HEK293 (cell line): ENCODE measurements around the gene PCNX4.

ENCODE experiments used
- CTCF ChIA-PET: fragments of 350-600 bp; formaldehyde crosslinking; extraction: SDS; loops from one replicate; lab custom pipeline; 2021; ENCODE audit warnings: antibody characterized with exemption; lab: Yijun Ruan, JAX
- POLR2A ChIA-PET: fragments of 300-600 bp; formaldehyde crosslinking; extraction: SDS; loops from one replicate; lab custom pipeline; 2020; ENCODE audit warnings: antibody characterized with exemption, inconsistent platforms; lab: Yijun Ruan, JAX
- H3K27ac ChIP-seq: fragments of 200-500 bp; sonication (Bioruptor generic); 2 replicates; pipeline ENCODE4 v1.5.1; 2014; ENCODE audit warnings: low read depth, low read length, control low read depth, inconsistent platforms; ENCODE audit errors: extremely low read depth
- H3K36me3 ChIP-seq, 2 experiments: fragments of 200-500 bp in 1 of 2; sonication (Bioruptor generic) in 1 of 2; 1 replicate in 1 of 2; 2 replicates in 1 of 2; pipeline ENCODE4 v1.5.1; 2014 to 2017; ENCODE audit warnings: inconsistent platforms in 2 of 2, low read length in 2 of 2; ENCODE audit not compliant: control insufficient read depth in 2 of 2, insufficient read depth in 1 of 2
- H3K4me1 ChIP-seq: fragments of 200-500 bp; sonication (Bioruptor generic); 2 replicates; pipeline ENCODE4 v1.5.1; 2014; ENCODE audit warnings: mild to moderate bottlenecking, low read length, inconsistent platforms; ENCODE audit not compliant: control insufficient read depth, insufficient read depth
- H3K4me3 ChIP-seq: 2 replicates; pipeline ENCODE4 v1.5.1; 2011; ENCODE audit warnings: low read depth, mild to moderate bottlenecking, control low read depth, low read length, moderate library complexity
- H3K9me3 ChIP-seq: fragments of 200-500 bp; sonication (Bioruptor generic); 2 replicates; pipeline ENCODE4 v1.5.1; 2014; ENCODE audit warnings: low read depth, low read length, inconsistent platforms; ENCODE audit not compliant: control insufficient read depth, insufficient read depth
- FEZF1 ChIP-seq: fragments of 450-650 bp; formaldehyde crosslinking; IDR thresholded peaks from 2 replicates; pipeline ENCODE4 v1.5.1; 2016; ENCODE audit warnings: missing biosample characterization, missing genetic modification characterization
- GLI4 ChIP-seq: fragments of 450-650 bp; formaldehyde crosslinking; IDR thresholded peaks from 2 replicates; pipeline ENCODE4 v1.5.1; 2016; ENCODE audit warnings: missing biosample characterization, missing genetic modification characterization
- KLF10 ChIP-seq: fragments of 450-650 bp; IDR thresholded peaks from 2 replicates; pipeline ENCODE4 v1.5.1; 2018; ENCODE audit warnings: missing biosample characterization, mild to moderate bottlenecking, missing genetic modification characterization
- MZF1 ChIP-seq: fragments of 450-650 bp; formaldehyde crosslinking; IDR thresholded peaks from 2 replicates; pipeline ENCODE4 v1.5.1; 2017; ENCODE audit warnings: missing biosample characterization, missing genetic modification characterization, borderline replicate concordance
- ZFHX2 ChIP-seq: fragments of 450-650 bp; formaldehyde crosslinking; conservative IDR thresholded peaks from 2 replicates; pipeline ENCODE4 v1.5.1; 2016; ENCODE audit warnings: missing biosample characterization, missing genetic modification characterization
- ZFP3 ChIP-seq: fragments of 450-650 bp; formaldehyde crosslinking; IDR thresholded peaks from 2 replicates; pipeline ENCODE4 v1.5.1; 2016; ENCODE audit warnings: low read depth, missing biosample characterization, missing genetic modification characterization
- ZFP37 ChIP-seq: fragments of 450-650 bp; formaldehyde crosslinking; IDR thresholded peaks from 2 replicates; pipeline ENCODE4 v1.5.1; 2016; ENCODE audit warnings: missing biosample characterization, missing genetic modification characterization
- ZNF140 ChIP-seq: fragments of 450-650 bp; formaldehyde crosslinking; IDR thresholded peaks from 2 replicates; pipeline ENCODE4 v1.5.1; 2016; ENCODE audit warnings: missing biosample characterization, missing genetic modification characterization
- ZNF239 ChIP-seq: fragments of 450-650 bp; formaldehyde crosslinking; IDR thresholded peaks from 2 replicates; pipeline ENCODE4 v1.5.1; 2016; ENCODE audit warnings: missing biosample characterization, missing genetic modification characterization
- ZNF324 ChIP-seq: fragments of 450-650 bp; formaldehyde crosslinking; IDR thresholded peaks from 2 replicates; pipeline ENCODE4 v1.5.1; 2016; ENCODE audit warnings: missing biosample characterization, missing genetic modification characterization
- ZNF341 ChIP-seq: fragments of 450-650 bp; formaldehyde crosslinking; IDR thresholded peaks from 2 replicates; pipeline ENCODE4; 2016; ENCODE audit warnings: low read depth, missing biosample characterization, missing genetic modification characterization
- ZNF473 ChIP-seq: fragments of 450-650 bp; formaldehyde crosslinking; IDR thresholded peaks from 2 replicates; pipeline ENCODE4 v1.5.1; 2017; ENCODE audit warnings: missing biosample characterization, missing genetic modification characterization
- ZNF510 ChIP-seq: fragments of 450-650 bp; formaldehyde crosslinking; IDR thresholded peaks from 2 replicates; pipeline ENCODE4 v1.5.1; 2018; ENCODE audit warnings: mild to moderate bottlenecking, missing genetic modification characterization, missing biosample characterization; ENCODE audit not compliant: insufficient replicate concordance
- ZNF514 ChIP-seq: fragments of 450-650 bp; formaldehyde crosslinking; IDR thresholded peaks from 2 replicates; pipeline ENCODE4 v1.5.1; 2016; ENCODE audit warnings: missing biosample characterization, missing genetic modification characterization
- ZNF610 ChIP-seq: fragments of 450-650 bp; formaldehyde crosslinking; IDR thresholded peaks from 2 replicates; pipeline ENCODE4 v1.5.1; 2016; ENCODE audit warnings: missing biosample characterization, missing genetic modification characterization, borderline replicate concordance
- ZSCAN23 ChIP-seq: fragments of 450-650 bp; formaldehyde crosslinking; IDR thresholded peaks from 2 replicates; pipeline ENCODE4 v1.5.1; 2016; ENCODE audit warnings: missing biosample characterization, missing genetic modification characterization
- TF ChIP-seq, protein P1 (sequence below): fragments of 450-650 bp; formaldehyde crosslinking; IDR thresholded peaks from 2 replicates; pipeline ENCODE4 v1.5.1; 2016; ENCODE audit warnings: missing biosample characterization, missing genetic modification characterization
- TF ChIP-seq, protein P2 (sequence below): fragments of 450-650 bp; formaldehyde crosslinking; IDR thresholded peaks from 2 replicates; pipeline ENCODE4 v1.5.1; 2016; ENCODE audit warnings: missing biosample characterization, missing genetic modification characterization
- TF ChIP-seq, protein P3 (sequence below): fragments of 450-650 bp; formaldehyde crosslinking; IDR thresholded peaks from 2 replicates; pipeline ENCODE4 v1.5.1; 2017; ENCODE audit warnings: missing biosample characterization, missing genetic modification characterization
- TF ChIP-seq, protein P4 (sequence below): fragments of 450-650 bp; formaldehyde crosslinking; IDR thresholded peaks from 2 replicates; pipeline ENCODE4 v1.5.1; 2016; ENCODE audit warnings: missing biosample characterization, missing genetic modification characterization
- TF ChIP-seq, protein P5 (sequence below): fragments of 450-650 bp; formaldehyde crosslinking; IDR thresholded peaks from 2 replicates; pipeline ENCODE4 v1.5.1; 2016; ENCODE audit warnings: missing biosample characterization, missing genetic modification characterization
- TF ChIP-seq, protein P6 (sequence below): fragments of 450-650 bp; formaldehyde crosslinking; IDR thresholded peaks from 2 replicates; pipeline ENCODE4 v1.5.1; 2016; ENCODE audit warnings: missing biosample characterization, missing genetic modification characterization

PCNX4 gene

DNA sequence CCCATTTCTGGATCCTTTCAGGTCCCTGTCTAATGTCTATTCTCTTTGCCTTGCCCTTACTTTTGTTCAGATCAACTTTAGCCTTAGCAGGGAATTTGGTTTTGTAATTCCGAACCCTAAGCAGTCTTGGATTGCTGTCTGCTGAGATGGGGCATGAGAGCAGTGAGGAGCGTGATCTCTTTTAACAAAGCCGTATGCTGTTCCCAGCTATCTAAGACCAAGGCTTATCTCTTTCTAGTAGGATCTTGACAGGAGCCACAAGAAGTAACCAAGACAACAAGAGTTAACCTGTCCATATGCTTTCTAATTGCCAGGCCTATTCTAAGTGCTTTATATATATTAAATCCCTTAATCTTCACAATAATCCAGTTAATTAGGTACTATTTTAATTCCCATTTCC, 78.0 kb downstream of the PCNX4 start (continued):
- TF ChIP-seq KLF10 (tag by site-specific recombination) (no peak), ZSCAN23 (tag by site-specific recombination) (no peak), ZNF610 (tag by site-specific recombination) (no peak)
- TF ChIP-seq, protein P1, sequence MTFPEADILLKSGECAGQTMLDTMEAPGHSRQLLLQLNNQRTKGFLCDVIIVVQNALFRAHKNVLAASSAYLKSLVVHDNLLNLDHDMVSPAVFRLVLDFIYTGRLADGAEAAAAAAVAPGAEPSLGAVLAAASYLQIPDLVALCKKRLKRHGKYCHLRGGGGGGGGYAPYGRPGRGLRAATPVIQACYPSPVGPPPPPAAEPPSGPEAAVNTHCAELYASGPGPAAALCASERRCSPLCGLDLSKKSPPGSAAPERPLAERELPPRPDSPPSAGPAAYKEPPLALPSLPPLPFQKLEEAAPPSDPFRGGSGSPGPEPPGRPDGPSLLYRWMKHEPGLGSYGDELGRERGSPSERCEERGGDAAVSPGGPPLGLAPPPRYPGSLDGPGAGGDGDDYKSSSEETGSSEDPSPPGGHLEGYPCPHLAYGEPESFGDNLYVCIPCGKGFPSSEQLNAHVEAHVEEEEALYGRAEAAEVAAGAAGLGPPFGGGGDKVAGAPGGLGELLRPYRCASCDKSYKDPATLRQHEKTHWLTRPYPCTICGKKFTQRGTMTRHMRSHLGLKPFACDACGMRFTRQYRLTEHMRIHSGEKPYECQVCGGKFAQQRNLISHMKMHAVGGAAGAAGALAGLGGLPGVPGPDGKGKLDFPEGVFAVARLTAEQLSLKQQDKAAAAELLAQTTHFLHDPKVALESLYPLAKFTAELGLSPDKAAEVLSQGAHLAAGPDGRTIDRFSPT: no peak
- TF ChIP-seq, all 188 proteins: peak for 0

DNA sequence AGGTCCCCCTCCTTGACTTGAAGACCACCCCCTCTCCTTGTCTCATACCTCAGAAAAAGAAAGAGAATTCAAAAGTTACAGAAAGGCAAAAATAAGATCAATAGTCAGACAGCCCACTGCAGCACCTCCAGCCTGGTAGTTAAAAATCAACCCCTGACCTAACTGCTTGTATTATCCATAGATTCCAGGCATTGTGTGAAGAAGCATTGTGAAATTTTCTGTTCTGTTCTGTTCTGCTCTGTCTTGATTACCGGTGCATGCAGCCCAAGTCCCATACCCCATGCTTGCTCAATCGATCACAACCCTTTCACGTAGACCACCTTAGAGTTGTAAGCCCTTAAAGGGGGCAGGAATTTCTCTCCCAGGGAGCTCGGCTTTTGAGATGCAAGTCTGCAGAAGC, 79.2 kb downstream of the PCNX4 start:
- CTCF ChIA-PET: interaction anchor here (0.7 to 1.8 kb wide), 2 partner anchors 13 to 707 kb away, joined by 3 to 9 read pairs; no protein-coding TSS in a partner anchor
- no peak for TF ChIP-seq ZNF239 (tag by site-specific recombination)
- TF ChIP-seq ZNF510 (tag by site-specific recombination): no peak
- no peak for TF ChIP-seq GLI4
- TF ChIP-seq, protein P2, sequence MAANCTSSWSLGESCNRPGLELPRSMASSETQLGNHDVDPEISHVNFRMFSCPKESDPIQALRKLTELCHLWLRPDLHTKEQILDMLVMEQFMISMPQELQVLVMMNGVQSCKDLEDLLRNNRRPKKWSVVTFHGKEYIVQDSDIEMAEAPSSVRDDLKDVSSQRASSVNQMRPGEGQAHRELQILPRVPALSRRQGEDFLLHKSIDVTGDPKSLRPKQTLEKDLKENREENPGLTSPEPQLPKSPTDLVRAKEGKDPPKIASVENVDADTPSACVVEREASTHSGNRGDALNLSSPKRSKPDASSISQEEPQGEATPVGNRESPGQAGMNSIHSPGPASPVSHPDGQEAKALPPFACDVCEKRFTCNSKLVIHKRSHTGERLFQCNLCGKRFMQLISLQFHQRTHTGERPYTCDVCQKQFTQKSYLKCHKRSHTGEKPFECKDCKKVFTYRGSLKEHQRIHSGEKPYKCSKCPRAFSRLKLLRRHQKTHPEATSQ (tag by site-specific recombination): no peak
- no peak for TF ChIP-seq ZNF341 (tag by site-specific recombination)
- H3K4me1 ChIP-seq: no peaks in the 10 kb centered on the region
- POLR2A ChIA-PET: no interaction called here
- no peaks in the 10 kb centered on the region for H3K9me3 ChIP-seq
- H3K27ac ChIP-seq: no peak overlapping the region
- H3K36me3 ChIP-seq: no peaks in the 10 kb centered on the region
- H3K4me3 ChIP-seq: no peak overlapping the region

DNA sequence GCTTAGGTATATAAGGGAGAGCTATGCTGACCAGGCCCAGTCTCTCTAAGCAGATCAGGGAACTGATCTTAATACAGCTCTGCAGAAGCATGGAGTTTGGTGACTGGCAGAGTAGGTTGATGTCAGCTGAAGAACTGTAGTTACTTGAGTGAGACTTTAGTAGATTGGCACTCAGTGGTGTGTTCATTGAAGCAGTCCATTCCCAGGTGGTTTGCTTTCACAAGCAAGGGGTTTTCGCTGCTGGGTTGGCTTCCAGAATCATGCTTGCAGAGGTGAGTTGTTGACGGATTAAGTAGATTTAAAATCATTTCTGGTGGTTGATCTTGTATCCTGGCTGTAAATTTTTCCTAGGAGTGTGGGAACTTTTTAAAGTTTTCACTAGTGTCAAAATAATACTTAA, 80.0 kb downstream of the PCNX4 start:
- Histone ChIP-seq H3K36me3 (no peaks in the 10 kb centered on the region), H3K4me1 (no peaks in the 10 kb centered on the region), H3K9me3 (no peaks in the 10 kb centered on the region), H3K4me3 (no peak overlapping the region), H3K27ac (no peak overlapping the region)
- POLR2A ChIA-PET: no interaction called here
- CTCF ChIA-PET: interaction anchor here (0.7 to 1.0 kb wide), 3 partner anchors 12 to 706 kb away, joined by 3 to 4 read pairs (median 4); no protein-coding TSS in a partner anchor
- no peak for TF ChIP-seq MZF1 (tag by site-specific recombination)
- TF ChIP-seq, protein P3, sequence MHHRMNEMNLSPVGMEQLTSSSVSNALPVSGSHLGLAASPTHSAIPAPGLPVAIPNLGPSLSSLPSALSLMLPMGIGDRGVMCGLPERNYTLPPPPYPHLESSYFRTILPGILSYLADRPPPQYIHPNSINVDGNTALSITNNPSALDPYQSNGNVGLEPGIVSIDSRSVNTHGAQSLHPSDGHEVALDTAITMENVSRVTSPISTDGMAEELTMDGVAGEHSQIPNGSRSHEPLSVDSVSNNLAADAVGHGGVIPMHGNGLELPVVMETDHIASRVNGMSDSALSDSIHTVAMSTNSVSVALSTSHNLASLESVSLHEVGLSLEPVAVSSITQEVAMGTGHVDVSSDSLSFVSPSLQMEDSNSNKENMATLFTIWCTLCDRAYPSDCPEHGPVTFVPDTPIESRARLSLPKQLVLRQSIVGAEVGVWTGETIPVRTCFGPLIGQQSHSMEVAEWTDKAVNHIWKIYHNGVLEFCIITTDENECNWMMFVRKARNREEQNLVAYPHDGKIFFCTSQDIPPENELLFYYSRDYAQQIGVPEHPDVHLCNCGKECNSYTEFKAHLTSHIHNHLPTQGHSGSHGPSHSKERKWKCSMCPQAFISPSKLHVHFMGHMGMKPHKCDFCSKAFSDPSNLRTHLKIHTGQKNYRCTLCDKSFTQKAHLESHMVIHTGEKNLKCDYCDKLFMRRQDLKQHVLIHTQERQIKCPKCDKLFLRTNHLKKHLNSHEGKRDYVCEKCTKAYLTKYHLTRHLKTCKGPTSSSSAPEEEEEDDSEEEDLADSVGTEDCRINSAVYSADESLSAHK (tag by site-specific recombination): no peak
- no peak for TF ChIP-seq ZNF473 (tag by site-specific recombination)
- TF ChIP-seq ZNF514 (tag by site-specific recombination): no peak
- no peak for TF ChIP-seq ZFP3 (tag by site-specific recombination)
- no peak for TF ChIP-seq ZNF324 (tag by site-specific recombination)
- TF ChIP-seq, protein P4, sequence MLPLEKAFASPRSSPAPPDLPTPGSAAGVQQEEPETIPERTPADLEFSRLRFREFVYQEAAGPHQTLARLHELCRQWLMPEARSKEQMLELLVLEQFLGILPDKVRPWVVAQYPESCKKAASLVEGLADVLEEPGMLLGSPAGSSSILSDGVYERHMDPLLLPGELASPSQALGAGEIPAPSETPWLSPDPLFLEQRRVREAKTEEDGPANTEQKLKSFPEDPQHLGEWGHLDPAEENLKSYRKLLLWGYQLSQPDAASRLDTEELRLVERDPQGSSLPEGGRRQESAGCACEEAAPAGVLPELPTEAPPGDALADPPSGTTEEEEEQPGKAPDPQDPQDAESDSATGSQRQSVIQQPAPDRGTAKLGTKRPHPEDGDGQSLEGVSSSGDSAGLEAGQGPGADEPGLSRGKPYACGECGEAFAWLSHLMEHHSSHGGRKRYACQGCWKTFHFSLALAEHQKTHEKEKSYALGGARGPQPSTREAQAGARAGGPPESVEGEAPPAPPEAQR (tag by site-specific recombination): no peak
- TF ChIP-seq, protein P5, sequence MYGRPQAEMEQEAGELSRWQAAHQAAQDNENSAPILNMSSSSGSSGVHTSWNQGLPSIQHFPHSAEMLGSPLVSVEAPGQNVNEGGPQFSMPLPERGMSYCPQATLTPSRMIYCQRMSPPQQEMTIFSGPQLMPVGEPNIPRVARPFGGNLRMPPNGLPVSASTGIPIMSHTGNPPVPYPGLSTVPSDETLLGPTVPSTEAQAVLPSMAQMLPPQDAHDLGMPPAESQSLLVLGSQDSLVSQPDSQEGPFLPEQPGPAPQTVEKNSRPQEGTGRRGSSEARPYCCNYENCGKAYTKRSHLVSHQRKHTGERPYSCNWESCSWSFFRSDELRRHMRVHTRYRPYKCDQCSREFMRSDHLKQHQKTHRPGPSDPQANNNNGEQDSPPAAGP (tag by site-specific recombination): no peak
- TF ChIP-seq, protein P6, sequence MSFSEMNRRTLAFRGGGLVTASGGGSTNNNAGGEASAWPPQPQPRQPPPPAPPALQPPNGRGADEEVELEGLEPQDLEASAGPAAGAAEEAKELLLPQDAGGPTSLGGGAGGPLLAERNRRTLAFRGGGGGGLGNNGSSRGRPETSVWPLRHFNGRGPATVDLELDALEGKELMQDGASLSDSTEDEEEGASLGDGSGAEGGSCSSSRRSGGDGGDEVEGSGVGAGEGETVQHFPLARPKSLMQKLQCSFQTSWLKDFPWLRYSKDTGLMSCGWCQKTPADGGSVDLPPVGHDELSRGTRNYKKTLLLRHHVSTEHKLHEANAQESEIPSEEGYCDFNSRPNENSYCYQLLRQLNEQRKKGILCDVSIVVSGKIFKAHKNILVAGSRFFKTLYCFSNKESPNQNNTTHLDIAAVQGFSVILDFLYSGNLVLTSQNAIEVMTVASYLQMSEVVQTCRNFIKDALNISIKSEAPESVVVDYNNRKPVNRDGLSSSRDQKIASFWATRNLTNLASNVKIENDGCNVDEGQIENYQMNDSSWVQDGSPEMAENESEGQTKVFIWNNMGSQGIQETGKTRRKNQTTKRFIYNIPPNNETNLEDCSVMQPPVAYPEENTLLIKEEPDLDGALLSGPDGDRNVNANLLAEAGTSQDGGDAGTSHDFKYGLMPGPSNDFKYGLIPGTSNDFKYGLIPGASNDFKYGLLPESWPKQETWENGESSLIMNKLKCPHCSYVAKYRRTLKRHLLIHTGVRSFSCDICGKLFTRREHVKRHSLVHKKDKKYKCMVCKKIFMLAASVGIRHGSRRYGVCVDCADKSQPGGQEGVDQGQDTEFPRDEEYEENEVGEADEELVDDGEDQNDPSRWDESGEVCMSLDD: no peak
- no peak for TF ChIP-seq ZNF140 (tag by site-specific recombination)
- no peak for TF ChIP-seq FEZF1
- no peak for TF ChIP-seq ZFHX2 (tag by site-specific recombination)
- TF ChIP-seq ZFP37 (tag by site-specific recombination): no peak
